HT1080 (cell line): ENCODE data around the gene RPS6KA5. TPM values are rescaled to one million over a fixed set of nuclear protein-coding genes. Genes with fewer than 3 reads are reported as not detected.
A peak's percentile ranks its signal among the peaks of the same experiment; 100 is the strongest.

Experiments
- DNase-seq: peaks from one replicate; pipeline ENCODE4 v3.0.0-alpha.2; 2015; ENCODE audit warnings: low read depth
- small RNA-seq: library from RNA; depleted of rRNA; stranded (forward); fragments of <200 nt; gene quantifications from one replicate; pipeline ENCODE3, GENCODE V24; 2014
- total RNA-seq: library from RNA; depleted of rRNA; stranded (reverse); fragments of >200 nt; shearing (Covaris generic); gene quantifications from 2 replicates; pipeline ENCODE4 v1.2.3, GENCODE V29; 2014; rRNA removed

Gene RPS6KA5
- total RNA-seq, 1 experiment from 2014 or later, result 3.6 TPM

- DNase-seq, result no peak
Observed at GRCh38 chr14:90809530-90810312, 250.7 kb downstream of the RPS6KA5 start.

GRCh38 chr14:90808759-90809529 is 251.5 kb downstream of the RPS6KA5 start:
- DNase-seq, result peak; percentile 34

GRCh38 chr14:90807060-90807459 is 253.4 kb downstream of the RPS6KA5 start:
- DNase-seq, result no peak

- DNase-seq, result no peak
Observed at GRCh38 chr14:90805662-90806540, 254.5 kb downstream of the RPS6KA5 start.

- no peak for DNase-seq
Observed at GRCh38 chr14:90805084-90805391, 255.4 kb downstream of the RPS6KA5 start.

- DNase-seq, result no peak
Observed at GRCh38 chr14:90804292-90805083, 256.0 kb downstream of the RPS6KA5 start.

GRCh38 chr14:90803249-90803648 is 257.2 kb downstream of the RPS6KA5 start:
- DNase-seq, result no peak

- no peak for DNase-seq
Observed at GRCh38 chr14:90799420-90799819, 261.0 kb downstream of the RPS6KA5 start.

GRCh38 chr14:90797919-90798318 is 262.5 kb downstream of the RPS6KA5 start:
- no peak for DNase-seq

Small RNA genes within 50 kb of the gene (small RNA-seq; reads per million reads assigned to genes)
- not detected for gene RNU7-30P

Other genes starting within 250 kb of the RPS6KA5 start
- gene TTC7B, start 244.2 kb downstream of the RPS6KA5 start, total RNA-seq, result 27.8 and 44.8 TPM in 2 replicates
- 24.9 and 26.4 TPM in 2 replicates for gene DGLUCY, start 53.4 kb upstream of the RPS6KA5 start, total RNA-seq
- 0.80 and 2.3 TPM in 2 replicates for gene GPR68, start 184.1 kb upstream of the RPS6KA5 start, total RNA-seq